Activated CD4-positive, alpha-beta T cell treated with anti-CD3 and anti-CD28 coated beads for 1 hour (primary cell): ENCODE measurements around the gene RAB8B.

ENCODE experiments used
- DNase-seq: peaks from one replicate; pipeline ENCODE4 v3.0.0-alpha.2; 2020

Gene RAB8B

GRCh38 chr15:63277038-63277892, 87.9 kb downstream of the RAB8B start, which contains the start of gene APH1B:
Gene APH1B, plus strand, starts transcription at chr15:63277605. Its CDS starts 19 bp downstream, at chr15:63277624.
- DNase-seq, result peak; percentile 74

DNA sequence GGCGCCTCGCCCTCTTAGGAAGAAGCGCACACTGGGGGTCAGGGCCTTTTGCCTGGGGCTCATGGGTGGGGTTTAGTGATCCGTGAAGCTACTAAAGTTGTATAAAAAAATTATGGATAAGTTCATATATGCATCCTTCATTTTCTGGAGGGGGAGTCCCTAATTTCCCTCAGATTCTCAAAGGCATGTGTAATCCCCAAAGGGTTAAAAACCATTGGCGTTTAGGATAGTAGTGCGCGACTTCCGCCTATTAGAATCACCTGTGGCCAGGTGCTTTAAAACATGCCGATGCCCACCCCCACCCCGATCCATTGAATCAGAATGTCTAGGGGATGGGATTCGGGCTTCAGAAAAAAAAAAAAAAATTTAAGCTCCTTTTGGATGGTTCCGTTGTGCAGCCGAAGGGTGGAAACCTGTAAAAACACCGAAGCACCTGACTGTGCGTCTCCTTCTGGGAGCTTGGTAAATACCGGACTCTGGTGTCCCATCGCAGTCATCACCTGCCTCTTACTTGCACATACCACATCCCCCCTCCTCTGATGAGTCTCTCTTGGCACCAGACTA, 88.6 kb downstream of the RAB8B start:
- DNase-seq, result no peak

DNA sequence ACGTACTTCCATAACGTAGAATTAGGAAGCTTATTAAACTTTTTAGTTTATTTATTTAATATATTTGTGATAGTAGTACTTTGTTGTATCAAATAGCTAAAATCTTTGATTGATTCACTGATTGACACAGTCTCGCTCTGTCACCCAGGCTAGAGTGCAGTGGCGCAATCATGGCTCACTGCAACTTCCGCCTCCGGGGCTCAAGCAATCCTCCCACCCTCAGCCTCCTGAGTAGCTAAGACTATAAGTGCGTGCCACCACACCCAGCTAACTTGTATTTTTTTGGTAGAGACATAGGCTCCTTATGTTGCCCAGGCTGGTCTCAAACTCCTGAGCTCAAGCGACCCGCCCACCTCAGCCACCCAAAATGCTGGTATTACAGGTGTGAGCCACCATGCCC, 93.7 kb downstream of the RAB8B start:
- DNase-seq, result no peak

- DNase-seq, result no peak
Measured at GRCh38 chr15:63284335-63284734, 94.9 kb downstream of the RAB8B start.

DNA sequence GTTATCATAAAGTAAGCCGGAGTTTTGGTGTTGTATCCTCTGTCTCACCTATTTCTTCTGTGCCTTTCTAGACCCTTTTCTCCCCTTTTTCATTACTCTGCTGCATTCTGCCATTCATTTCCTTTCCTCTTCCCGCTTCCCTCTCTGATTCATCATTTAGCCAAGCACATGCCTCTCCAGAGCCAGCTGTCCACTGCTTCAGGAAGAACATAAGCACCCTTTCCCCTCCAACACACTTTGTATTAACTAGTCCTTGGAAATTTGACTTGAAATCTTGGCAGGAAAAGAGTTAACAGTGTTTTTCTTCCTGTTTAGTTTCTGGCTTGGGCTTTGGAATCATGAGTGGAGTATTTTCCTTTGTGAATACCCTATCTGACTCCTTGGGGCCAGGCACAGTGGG, 97.7 kb downstream of the RAB8B start:
- no peak for DNase-seq

- DNase-seq, result no peak
Measured at GRCh38 chr15:63288342-63288741, 98.9 kb downstream of the RAB8B start.

GRCh38 chr15:63288778-63289378, 99.5 kb downstream of the RAB8B start:
- no peak for DNase-seq

DNA sequence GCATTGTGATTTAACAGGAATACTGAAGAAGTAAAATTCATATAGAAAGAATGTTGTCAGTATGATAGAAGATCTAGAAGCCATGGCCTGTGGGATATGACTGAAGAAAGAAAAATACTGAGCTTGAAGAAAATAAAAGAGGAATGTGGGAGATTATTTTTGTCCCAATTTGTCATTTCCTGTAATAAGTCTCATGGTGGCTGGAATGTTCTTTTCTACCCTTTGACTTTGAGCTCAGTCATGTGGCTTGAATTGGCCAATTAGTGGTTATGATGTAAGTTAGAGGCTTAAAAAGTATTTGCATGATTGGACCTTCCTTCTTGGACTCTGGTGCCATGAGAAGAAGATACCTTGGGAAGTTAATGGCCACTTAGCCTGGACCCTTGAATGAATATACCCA, 102.1 kb downstream of the RAB8B start:
- no peak for DNase-seq

GRCh38 chr15:63292241-63292640, 102.8 kb downstream of the RAB8B start:
- DNase-seq, result no peak

GRCh38 chr15:63292771-63293170, 103.4 kb downstream of the RAB8B start:
- no peak for DNase-seq

GRCh38 chr15:63294359-63294758, 105.0 kb downstream of the RAB8B start:
- no peak for DNase-seq

DNA sequence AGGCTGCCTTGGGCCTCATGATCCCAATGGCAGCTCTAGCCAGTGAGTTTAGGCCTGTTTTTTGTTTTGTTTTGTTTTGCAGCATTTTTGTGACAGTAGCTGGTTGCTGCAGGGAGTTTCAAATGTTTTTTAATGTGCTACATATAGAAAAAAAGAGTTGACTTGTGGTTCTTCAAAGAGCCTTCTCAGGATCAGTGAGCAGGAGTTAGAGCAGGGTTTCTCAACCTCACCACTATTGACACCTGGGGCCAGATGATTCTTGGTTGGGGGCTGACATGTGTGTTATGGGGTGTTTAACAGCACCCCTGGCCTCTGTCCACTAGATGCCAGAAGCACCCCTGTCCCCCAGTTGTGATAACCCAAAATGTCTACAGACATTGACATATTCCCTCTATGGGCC, 105.9 kb downstream of the RAB8B start:
- DNase-seq, result no peak

GRCh38 chr15:63296195-63296594, 106.8 kb downstream of the RAB8B start:
- no peak for DNase-seq

GRCh38 chr15:63299943-63300575, 110.7 kb downstream of the RAB8B start:
- no peak for DNase-seq

DNA sequence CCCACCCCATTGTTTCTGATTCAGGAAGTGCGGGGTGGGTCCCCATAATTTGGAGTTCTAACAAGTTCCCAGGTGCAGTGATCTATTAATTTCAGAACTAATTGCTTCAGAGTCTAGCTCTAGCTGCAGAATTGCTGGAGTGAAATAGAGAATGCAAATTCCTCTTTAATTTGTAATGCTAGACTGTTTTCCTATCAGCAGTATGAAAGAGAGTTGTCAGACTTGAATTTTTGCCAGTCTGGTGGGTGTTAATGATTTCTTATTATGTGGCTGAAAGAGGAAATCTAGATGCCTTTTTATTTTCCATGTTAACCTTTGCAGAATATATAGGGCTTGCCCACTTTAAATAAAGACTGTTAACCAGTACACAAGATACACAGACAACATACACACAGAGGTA, 111.7 kb downstream of the RAB8B start:
- DNase-seq, result no peak

DNA sequence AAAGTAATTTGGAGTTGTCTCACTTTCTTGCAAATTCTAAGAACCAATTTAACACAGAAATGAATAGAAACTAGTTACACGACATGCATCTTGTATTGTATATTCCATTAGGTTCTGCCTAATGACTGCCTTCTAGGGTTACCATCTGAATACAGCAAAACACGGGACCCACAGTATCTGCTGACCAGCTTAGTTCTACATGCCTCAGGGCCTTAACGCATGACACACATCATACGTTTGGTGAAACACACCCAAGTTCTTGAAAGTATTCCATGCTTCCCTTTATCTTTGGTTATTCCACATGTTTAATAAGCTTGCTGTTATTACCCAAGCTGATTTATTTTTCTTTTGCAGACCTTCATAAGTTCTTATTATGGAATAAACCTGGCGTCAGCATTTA, 115.9 kb downstream of the RAB8B start:
- no peak for DNase-seq

DNA sequence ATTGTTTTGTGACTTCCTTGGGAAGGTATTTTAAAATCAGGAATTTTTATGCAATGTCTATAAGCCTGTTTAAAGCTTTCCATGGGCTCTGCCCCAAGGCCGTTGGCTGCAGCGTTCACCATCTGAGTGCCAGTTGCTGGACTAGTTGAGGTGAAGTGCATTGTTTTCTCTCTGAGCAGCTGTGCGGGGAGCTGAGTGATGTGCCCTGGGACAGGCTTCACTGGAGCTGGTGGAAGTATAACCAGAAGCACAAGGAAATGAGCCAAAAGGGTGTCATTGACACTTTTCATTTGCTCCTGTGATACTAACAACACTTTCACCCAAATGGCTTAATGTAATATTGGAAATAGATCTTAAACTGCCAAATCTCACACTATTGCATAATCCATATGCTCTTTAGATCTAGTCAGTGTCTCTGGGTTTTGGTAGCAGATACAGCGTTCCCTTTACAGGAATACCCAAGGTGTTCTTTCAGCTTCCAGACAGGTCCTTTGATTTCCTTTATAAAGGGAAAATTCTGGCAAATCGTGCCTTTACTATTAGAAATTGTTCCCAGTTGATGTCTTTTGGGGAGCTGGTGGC, 117.2 kb downstream of the RAB8B start:
- no peak for DNase-seq

DNA sequence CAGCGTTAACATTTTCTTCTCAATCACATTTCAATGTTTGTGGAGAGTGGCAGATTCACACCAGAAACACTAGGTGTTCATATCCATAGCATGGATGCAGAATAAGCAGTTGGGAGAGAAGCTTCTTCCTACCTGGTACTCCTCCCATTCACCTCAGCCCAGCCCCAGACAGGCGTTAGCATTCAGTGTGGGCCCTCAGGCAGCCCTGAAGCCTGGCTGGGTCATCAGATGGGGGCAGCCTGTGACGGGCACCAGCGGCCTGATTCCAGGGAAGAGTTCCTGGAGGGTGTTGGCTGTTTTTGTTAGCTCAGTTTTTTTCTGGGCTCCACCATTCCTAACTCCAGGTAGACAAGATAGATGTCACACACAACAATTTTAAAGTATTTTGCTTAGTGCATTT, 119.1 kb downstream of the RAB8B start:
- DNase-seq, result no peak

DNA sequence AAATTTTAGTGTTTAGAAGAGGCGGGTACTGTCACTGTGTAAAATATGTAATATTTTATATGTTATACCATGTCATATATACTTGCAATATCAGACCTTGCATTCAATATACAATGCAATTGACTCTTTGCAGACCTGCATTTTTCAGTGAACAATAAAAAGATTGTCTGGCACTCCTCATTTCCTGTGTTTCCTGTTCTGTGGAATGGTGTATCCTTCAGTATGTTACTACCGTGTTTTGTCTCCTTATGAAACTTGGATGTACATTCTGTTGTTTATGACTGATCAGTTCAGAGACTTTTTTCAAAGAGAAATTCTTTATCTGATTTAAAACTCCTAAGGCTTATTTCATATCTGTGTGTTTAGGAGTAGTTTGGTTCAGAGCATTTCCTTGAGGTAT, 119.5 kb downstream of the RAB8B start:
- DNase-seq, result no peak

- DNase-seq, result no peak
Measured at GRCh38 chr15:63310646-63311045, 121.2 kb downstream of the RAB8B start.

- no peak for DNase-seq
Measured at GRCh38 chr15:63312286-63312685, 122.9 kb downstream of the RAB8B start.

DNA sequence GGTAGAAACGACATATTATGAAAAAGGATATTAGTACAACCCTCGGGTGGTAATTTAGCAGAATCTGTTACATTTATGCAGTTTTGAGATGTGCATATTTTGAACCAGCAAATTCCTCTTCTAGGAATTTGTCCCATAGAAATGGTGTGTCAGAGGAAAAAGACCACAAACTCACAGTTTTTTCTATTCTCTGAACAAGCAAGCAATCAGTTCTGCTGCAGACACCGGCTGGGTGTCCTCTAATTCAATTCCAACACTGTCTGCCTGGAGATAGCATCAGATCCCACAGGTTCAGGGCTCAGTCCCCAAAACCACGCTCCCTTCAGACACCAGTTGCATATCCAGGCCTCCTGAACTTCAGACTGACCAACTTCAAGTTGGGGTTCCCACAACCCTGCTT, 124.4 kb downstream of the RAB8B start:
- no peak for DNase-seq

DNA sequence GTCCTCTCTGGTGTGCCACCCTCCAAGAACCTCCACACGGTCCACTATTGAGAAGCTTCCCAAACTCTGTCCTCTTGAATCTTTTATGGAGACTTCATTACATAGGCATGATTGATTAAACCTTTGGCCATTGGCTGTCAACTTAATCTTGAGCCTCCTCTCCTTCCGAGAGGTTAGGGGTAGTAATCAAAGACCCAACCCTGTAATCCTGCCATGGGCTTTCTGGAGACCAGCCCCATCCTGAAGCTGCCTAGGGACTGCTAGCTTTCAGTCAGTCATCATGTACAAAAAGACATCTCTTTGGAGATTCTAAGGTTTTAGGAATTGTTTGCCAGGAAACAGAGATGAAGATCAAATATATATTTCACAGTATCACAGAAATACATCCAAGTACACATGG, 125.0 kb downstream of the RAB8B start:
- DNase-seq, result no peak
